Caco-2 (cell line): ENCODE measurements around the gene ZNF780B. TPM values are rescaled to one million over a fixed set of nuclear protein-coding genes. Genes with fewer than 3 reads are reported as not detected.

Experiments
- BruUV-seq: library from RNA; stranded (reverse); fragments of 400-500 nt; replicated peaks from 2 replicates; lab custom pipeline; 2021; lab: Mats Ljungman, UMichigan
- CTCF ChIA-PET: fragments of 300-600 bp; sonication (Branson Sonifier 250); formaldehyde crosslinking; loops from one replicate; lab custom pipeline; 2022; ENCODE audit warnings: antibody characterized with exemption; lab: Charles Lee
- POLR2A ChIA-PET: fragments of 300-600 bp; sonication (Branson Sonifier 250); formaldehyde crosslinking; loops from one replicate; lab custom pipeline; 2022; ENCODE audit warnings: antibody characterized with exemption; lab: Charles Lee
- DNase-seq, 2 experiments: peaks; one replicate each; pipeline versions ENCODE4 v3.0.0 to v3.0.0-alpha.2; 2020 to 2022
- H3K27me3 ChIP-seq: replicated peaks from 2 replicates; pipeline ENCODE4 v1.6.0; 2011; ENCODE audit warnings: low read length; ENCODE audit not compliant: control insufficient read depth, insufficient read depth
- H3K36me3 ChIP-seq: 2 replicates; pipeline ENCODE4 v1.5.1; 2011; ENCODE audit warnings: low read length; ENCODE audit not compliant: control insufficient read depth, insufficient read depth
- H3K4me1 ChIP-seq: fragments of 250-450 bp; sonication (Bioruptor Pico); 2 replicates; pipeline ENCODE4 v1.5.1; 2020; ENCODE audit warnings: mild to moderate bottlenecking
- H3K4me3 ChIP-seq: 2 replicates; pipeline ENCODE4 v1.5.1; 2011; ENCODE audit warnings: low read depth, mild to moderate bottlenecking, control low read depth, low read length
- H3K9me3 ChIP-seq: fragments of 250-450 bp; sonication (Bioruptor Pico); 2 replicates; pipeline ENCODE4 v1.5.1; 2020; ENCODE audit warnings: mild to moderate bottlenecking, moderate library complexity
- H3K27ac Mint-ChIP-seq: one replicate; pipeline ENCODE4 v1.8.0; 2022; ENCODE audit warnings: mixed read lengths; ENCODE audit not compliant: unreplicated experiment
- H3K27me3 Mint-ChIP-seq: one replicate; pipeline ENCODE4 v1.8.0; 2022; ENCODE audit warnings: mixed read lengths; ENCODE audit not compliant: insufficient read depth, unreplicated experiment
- H3K36me3 Mint-ChIP-seq: one replicate; pipeline ENCODE4 v1.8.0; 2022; ENCODE audit warnings: mild to moderate bottlenecking, mixed read lengths; ENCODE audit not compliant: insufficient read depth, unreplicated experiment
- H3K4me1 Mint-ChIP-seq: one replicate; pipeline ENCODE4 v1.8.0; 2022; ENCODE audit warnings: low read depth, mixed read lengths; ENCODE audit not compliant: unreplicated experiment
- H3K4me3 Mint-ChIP-seq: one replicate; pipeline ENCODE4 v1.8.0; 2022; ENCODE audit warnings: mild to moderate bottlenecking, moderate library complexity, mixed read lengths; ENCODE audit not compliant: unreplicated experiment
- H3K9me3 Mint-ChIP-seq: one replicate; pipeline ENCODE4 v1.8.0; 2022; ENCODE audit warnings: mixed read lengths; ENCODE audit not compliant: unreplicated experiment
- CTCF ChIP-seq, 2 experiments: fragments of 200-600 bp in 1 of 2; IDR thresholded peaks; 1 replicate in 1 of 2; 2 replicates in 1 of 2; pipeline versions ENCODE4 v1.5.1 to v1.8.0; 2011 to 2022; ENCODE audit warnings: antibody characterized with exemption in 1 of 2, control low read depth in 1 of 2, inconsistent platforms in 1 of 2, low read depth in 1 of 2, low read length in 1 of 2, mild to moderate bottlenecking in 1 of 2, moderate library complexity in 1 of 2; ENCODE audit not compliant: insufficient read depth in 1 of 2, severe bottlenecking in 1 of 2, unreplicated experiment in 1 of 2
- intact Hi-C: fragments of 100-400 bp; cut with micrococcal nuclease; formaldehyde crosslinking; loops from one replicate; pipeline ENCODE4 v1.10.0; 2022; ENCODE audit not compliant: unreplicated experiment
- total RNA-seq: library from RNA; stranded (reverse); gene quantifications from 2 replicates; pipeline ENCODE4 v1.2.3, GENCODE V29; 2022

Gene ZNF780B
- total RNA-seq, 1 experiment from 2014 or later, result 27.5 TPM

DNA sequence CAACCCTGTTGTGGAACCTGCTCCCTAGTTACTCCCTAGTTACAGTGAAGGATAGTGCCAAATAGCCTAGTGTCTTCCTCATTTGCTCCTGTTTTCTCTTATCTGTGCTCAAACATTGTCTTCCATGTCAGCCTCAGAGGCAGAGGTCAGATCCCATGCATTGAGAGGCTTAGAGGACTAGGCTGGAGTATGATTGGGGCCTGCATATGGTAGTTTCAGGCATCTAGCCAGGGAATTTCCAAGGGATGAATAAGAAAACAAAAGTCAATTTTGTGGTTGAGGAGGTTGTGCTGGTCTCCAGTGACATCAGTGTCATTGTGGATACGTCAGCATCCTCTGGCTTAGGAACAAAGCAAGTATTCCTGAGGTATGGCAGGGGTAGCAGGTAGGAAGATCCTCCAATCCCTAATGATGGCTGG, 49.7 kb downstream of the ZNF780B start:
- POLR2A ChIA-PET, result no interaction called here
- CTCF ChIA-PET, result no interaction called here
- Histone ChIP-seq H3K4me1 (no peaks in the 10 kb centered on the region), H3K27me3 (no peaks in the 10 kb centered on the region), H3K4me3 (no peak overlapping the region), H3K36me3 (no peaks in the 10 kb centered on the region), H3K9me3 (0 out of 2 replicates have a peak, but pooled peaks cover 4% of the 10 kb centered on the region)
- H3K4me1 Mint-ChIP-seq, result no peaks in the 10 kb centered on the region
- no peaks in the 10 kb centered on the region for H3K27me3 Mint-ChIP-seq
- no peak for TF ChIP-seq CTCF (IDR thresholded peaks at IDR 0.05; ENCODE audit: insufficient read depth in 1 of 2, low read depth in 1 of 2, low read length in 1 of 2, severe bottlenecking in 1 of 2, unreplicated experiment in 1 of 2)
- H3K27ac Mint-ChIP-seq, result no peak overlapping the region
- H3K9me3 Mint-ChIP-seq, result peaks cover 16% of the 10 kb centered on the region
- intact Hi-C loops, result no loop called here
- no peak overlapping the region for H3K4me3 Mint-ChIP-seq
- no TSS peak for BruUV-seq
- DNase-seq, result no peak
- no peaks in the 10 kb centered on the region for H3K36me3 Mint-ChIP-seq

GRCh38 chr19:40005691-40006272, 50.2 kb downstream of the ZNF780B start:
- H3K9me3 Mint-ChIP-seq, result peaks cover 16% of the 10 kb centered on the region
- no TSS peak for BruUV-seq

DNA sequence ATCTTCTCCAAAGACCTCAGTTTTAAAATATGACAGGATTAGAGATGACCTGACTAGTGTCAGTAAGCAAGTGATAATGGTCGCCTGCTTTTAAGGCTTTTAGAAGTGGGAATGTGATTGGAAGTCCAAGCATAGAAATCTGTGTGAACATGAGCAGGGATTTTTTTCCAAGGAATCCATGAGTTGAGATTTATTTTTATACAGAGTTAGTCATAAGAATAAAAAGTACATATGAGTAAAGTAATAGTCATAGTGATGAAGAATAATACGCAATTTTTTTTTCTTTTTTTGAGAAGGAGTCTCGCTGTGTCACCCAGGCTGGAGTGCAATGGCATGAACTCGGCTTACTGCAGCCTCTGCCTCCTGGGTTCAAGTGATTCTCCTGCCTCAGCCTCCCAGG, 57.5 kb downstream of the ZNF780B start:
- H3K4me1 Mint-ChIP-seq, result no peaks in the 10 kb centered on the region

More at GRCh38 chr19:40005691-40006272, 50.2 kb downstream of the ZNF780B start:
- no peak overlapping the region for H3K27ac Mint-ChIP-seq
- 0 out of 2 replicates have a peak, but pooled peaks cover 4% of the 10 kb centered on the region for H3K9me3 ChIP-seq
- intact Hi-C loops, result no loop called here
- no peak overlapping the region for H3K4me3 Mint-ChIP-seq
- H3K4me1 ChIP-seq, result no peaks in the 10 kb centered on the region
- H3K27me3 ChIP-seq, result no peaks in the 10 kb centered on the region
- no peaks in the 10 kb centered on the region for H3K27me3 Mint-ChIP-seq
- no peak for DNase-seq
- ChIA-PET POLR2A (no interaction called here), CTCF (no interaction called here)
- no peaks in the 10 kb centered on the region for H3K36me3 Mint-ChIP-seq
- H3K36me3 ChIP-seq, result no peaks in the 10 kb centered on the region
- no peak overlapping the region for H3K4me3 ChIP-seq
- no peaks in the 10 kb centered on the region for H3K4me1 Mint-ChIP-seq
- TF ChIP-seq CTCF (IDR thresholded peaks at IDR 0.05; ENCODE audit: insufficient read depth in 1 of 2, low read depth in 1 of 2, low read length in 1 of 2, severe bottlenecking in 1 of 2, unreplicated experiment in 1 of 2), result no peak

More for the DNA sequence above, 57.5 kb downstream of the ZNF780B start:
- Mint-ChIP-seq H3K27me3 (no peaks in the 10 kb centered on the region), H3K27ac (no peak overlapping the region), H3K9me3 (peaks cover 11% of the 10 kb centered on the region), H3K36me3 (peaks cover 9% of the 10 kb centered on the region), H3K4me3 (peak overlapping the region; percentile 85)
- Histone ChIP-seq H3K4me3 (no peak overlapping the region), H3K4me1 (no peaks in the 10 kb centered on the region; the same call in 1 of the 2 replicates), H3K27me3 (no peaks in the 10 kb centered on the region), H3K36me3 (peaks cover 2% of the 10 kb centered on the region; the same call in 1 of the 2 replicates), H3K9me3 (peaks cover 6% of the 10 kb centered on the region)
- TF ChIP-seq CTCF (IDR thresholded peaks at IDR 0.05; ENCODE audit: insufficient read depth in 1 of 2, low read depth in 1 of 2, low read length in 1 of 2, severe bottlenecking in 1 of 2, unreplicated experiment in 1 of 2), result no peak
- no TSS peak for BruUV-seq
- intact Hi-C loops, result no loop called here
- DNase-seq, result no peak
- POLR2A ChIA-PET, result no interaction called here
- CTCF ChIA-PET, result no interaction called here
